SU-DHL-6 (cell line): Measurements from ENCODE around the gene SPPL2A.

Experiments
- H2AFZ ChIP-seq: fragments of 200-600 bp; sonication (generic); 2 replicates; pipeline ENCODE4 v1.6.1; 2014; ENCODE audit warnings: low read depth, mild to moderate bottlenecking, moderate library complexity, mixed read lengths, antibody characterized with exemption, low read length; ENCODE audit not compliant: severe bottlenecking
- H3F3A ChIP-seq: fragments of 200-600 bp; shearing (Covaris generic); 2 replicates; pipeline ENCODE4 v1.6.0; 2016; ENCODE audit warnings: antibody characterized with exemption, mild to moderate bottlenecking; ENCODE audit not compliant: insufficient read depth
- H3K27ac ChIP-seq: fragments of 200-600 bp; sonication (generic); 2 replicates; pipeline ENCODE4 v1.5.1; 2016; ENCODE audit warnings: low read depth, mild to moderate bottlenecking, low read length, moderate library complexity, mixed read lengths
- H3K27me3 ChIP-seq: fragments of 200-600 bp; sonication (generic), shearing (Covaris generic); 2 replicates; pipeline ENCODE4 v1.6.0; 2014; ENCODE audit warnings: mild to moderate bottlenecking, low read length
- H3K36me3 ChIP-seq: fragments of 200-600 bp; sonication (generic); 2 replicates; pipeline ENCODE4 v1.6.1; 2014; ENCODE audit warnings: mild to moderate bottlenecking, low read length, mixed read lengths
- H3K4me2 ChIP-seq: fragments of 300-600, 200-600 bp; shearing (Covaris generic), sonication (generic); 2 replicates; pipeline ENCODE4 v1.6.0; 2014; ENCODE audit warnings: low read length, low read depth, mild to moderate bottlenecking; ENCODE audit not compliant: poor library complexity, severe bottlenecking
- H3K4me3 ChIP-seq: fragments of 200-600 bp; sonication (generic); 2 replicates; pipeline ENCODE4 v1.5.1; 2014; ENCODE audit warnings: antibody characterized with exemption, low read length, mild to moderate bottlenecking, mixed read lengths; ENCODE audit not compliant: insufficient read depth, poor library complexity, severe bottlenecking
- H3K79me2 ChIP-seq: fragments of 200-600 bp; sonication (generic); 2 replicates; pipeline ENCODE4 v1.6.1; 2014; ENCODE audit warnings: mild to moderate bottlenecking, low read length, moderate library complexity; ENCODE audit not compliant: insufficient read depth
- H3K9ac ChIP-seq: fragments of 200-600 bp; sonication (generic); 2 replicates; pipeline ENCODE4 v1.7.0; 2014; ENCODE audit warnings: mild to moderate bottlenecking, low read length
- H3K9me2 ChIP-seq: fragments of 200-600 bp; sonication (generic); replicated peaks from 2 replicates; pipeline ENCODE4 v1.6.1; 2014; ENCODE audit warnings: low read length; ENCODE audit not compliant: insufficient read depth
- H3K9me3 ChIP-seq: fragments of 200-600 bp; sonication (generic); 2 replicates; pipeline ENCODE4 v1.6.1; 2014; ENCODE audit warnings: low read length, mixed read lengths; ENCODE audit not compliant: insufficient read depth
- H4K20me1 ChIP-seq: fragments of 200-600 bp; sonication (generic); 2 replicates; pipeline ENCODE4 v1.6.1; 2014; ENCODE audit warnings: low read depth, mild to moderate bottlenecking, antibody characterized with exemption, low read length, moderate library complexity, mixed read lengths
- CTCF ChIP-seq: fragments of 200-600 bp; sonication (generic); IDR thresholded peaks from one replicate; pipeline ENCODE4 v1.5.1; 2017; ENCODE audit warnings: antibody characterized with exemption, mild to moderate bottlenecking, low read length, moderate library complexity; ENCODE audit not compliant: insufficient read depth, poor library complexity, severe bottlenecking
- EZH2phosphoT487 ChIP-seq: fragments of 200-600 bp; sonication (generic), shearing (Covaris generic); conservative IDR thresholded peaks from 2 replicates; pipeline ENCODE4 v1.6.1; 2018; ENCODE audit warnings: mild to moderate bottlenecking, antibody characterized with exemption, low read length, moderate library complexity, mixed read lengths

Gene SPPL2A

GRCh38 chr15:50764461-50765194 is 878 bp downstream of the SPPL2A start:
- no peaks in the 10 kb centered on the region for H4K20me1 ChIP-seq
- peaks cover 51% of the 10 kb centered on the region for H3K79me2 ChIP-seq
- H3K9me2 ChIP-seq = no peaks in the 10 kb centered on the region
- H3K4me2 ChIP-seq = peak overlapping the region; percentile 88
- H3F3A ChIP-seq = no peaks in the 10 kb centered on the region; the same call in 1 of the 2 replicates
- H3K9ac ChIP-seq = peak overlapping the region; percentile 79
- H3K36me3 ChIP-seq = no peaks in the 10 kb centered on the region
- H3K9me3 ChIP-seq = no peaks in the 10 kb centered on the region
- TF ChIP-seq EZH2phosphoT487 (no peak), CTCF (no peak)
- H3K27ac ChIP-seq = peak overlapping the region; percentile 71
- H3K27me3 ChIP-seq = no peaks in the 10 kb centered on the region
- H3K4me3 ChIP-seq = peak overlapping the region; percentile 98
- peak overlapping the region; percentile 95 for H2AFZ ChIP-seq

DNA sequence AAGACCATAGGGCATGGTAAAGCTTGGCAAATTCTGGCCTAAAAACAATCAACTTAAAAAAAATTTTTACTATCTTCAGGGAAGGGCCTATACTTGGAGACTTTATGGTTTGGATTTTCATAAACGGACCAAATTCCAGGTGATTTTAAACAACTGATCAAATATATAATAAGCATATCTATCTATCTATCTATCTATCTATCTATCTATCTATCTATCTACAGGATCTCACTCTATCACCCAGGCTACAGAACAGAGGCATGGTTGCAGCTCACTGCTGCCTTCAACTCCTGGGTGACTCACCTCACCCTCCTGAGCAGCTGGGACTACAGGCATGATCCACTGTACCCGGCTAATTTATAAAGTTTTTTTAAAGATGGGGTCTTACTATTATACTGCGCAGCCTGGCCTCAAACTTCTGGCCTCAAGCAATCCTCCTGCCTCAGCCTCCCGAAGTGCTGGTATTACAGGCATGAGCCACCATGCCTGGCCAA is 6.7 kb downstream of the SPPL2A start:
- H3F3A ChIP-seq = no peaks in the 10 kb centered on the region; the same call in 1 of the 2 replicates
- no peaks in the 10 kb centered on the region for H3K27me3 ChIP-seq
- no peaks in the 10 kb centered on the region for H3K36me3 ChIP-seq
- no peaks in the 10 kb centered on the region; the same call in 1 of the 2 replicates for H4K20me1 ChIP-seq
- TF ChIP-seq CTCF (no peak), EZH2phosphoT487 (no peak)
- H3K9ac ChIP-seq = no peak overlapping the region
- H3K4me3 ChIP-seq = no peak overlapping the region
- no peaks in the 10 kb centered on the region for H3K9me3 ChIP-seq
- no peak overlapping the region for H3K4me2 ChIP-seq
- H3K79me2 ChIP-seq = peaks cover 75% of the 10 kb centered on the region
- H2AFZ ChIP-seq = no peak overlapping the region
- no peak overlapping the region for H3K27ac ChIP-seq
- no peaks in the 10 kb centered on the region for H3K9me2 ChIP-seq

- Histone ChIP-seq H2AFZ (no peak overlapping the region), H3K9me2 (no peaks in the 10 kb centered on the region), H3K36me3 (0 out of 2 replicates have a peak, but pooled peaks cover 2% of the 10 kb centered on the region), H3F3A (no peaks in the 10 kb centered on the region), H3K9me3 (no peaks in the 10 kb centered on the region), H3K9ac (no peak overlapping the region), H3K4me2 (no peak overlapping the region), H3K79me2 (peaks cover 62% of the 10 kb centered on the region), H3K27me3 (no peaks in the 10 kb centered on the region), H3K4me3 (no peak overlapping the region), H4K20me1 (no peaks in the 10 kb centered on the region; the same call in 1 of the 2 replicates), H3K27ac (no peak overlapping the region)
- TF ChIP-seq CTCF = no peak
- TF ChIP-seq EZH2phosphoT487 = no peak
Observed at GRCh38 chr15:50753463-50753862, 12.0 kb downstream of the SPPL2A start.
